H1 (cell line): ENCODE data around the gene AMN. TPM values are rescaled to one million over a fixed set of nuclear protein-coding genes. Genes with fewer than 3 reads are reported as not detected.

Source experiments
- CTCF ChIA-PET: fragments of 300-600 bp; sonication (Branson Sonifier 250); formaldehyde crosslinking; loops from one replicate; lab custom pipeline; 2021; ENCODE audit not compliant: partially characterized antibody; lab: Charles Lee
- POLR2A ChIA-PET: fragments of 300-600 bp; sonication (Branson Sonifier 250); formaldehyde crosslinking; loops from one replicate; lab custom pipeline; 2021; ENCODE audit warnings: inconsistent platforms; ENCODE audit not compliant: partially characterized antibody; lab: Charles Lee
- DNase-seq, 2 experiments: peaks; one replicate each; pipeline versions ENCODE4 v3.0.0 to v3.0.0-alpha.2; 2010 to 2022; ENCODE audit warnings: low spot score in 2 of 2, low read depth in 1 of 2, mixed read lengths in 1 of 2
- FAIRE-seq: peaks from 2 replicates; lab custom pipeline; 2011; peaks lifted over from hg19 to GRCh38; lab: Jason Lieb, UNC
- H2AFZ ChIP-seq: 2 replicates; pipeline ENCODE4 v1.8.1; 2012; ENCODE audit warnings: low read length, inconsistent platforms
- H2AK5ac ChIP-seq: 2 replicates; pipeline ENCODE4 v1.6.1; 2013; ENCODE audit warnings: low read depth, low read length
- H2BK120ac ChIP-seq: replicated peaks from 2 replicates; pipeline ENCODE3; 2013; ENCODE audit warnings: low read depth, low read length, inconsistent platforms
- H2BK12ac ChIP-seq: 2 replicates; pipeline ENCODE4 v1.6.1; 2013; ENCODE audit warnings: low read depth, low read length
- H2BK15ac ChIP-seq: 2 replicates; pipeline ENCODE4 v1.6.1; 2013; ENCODE audit warnings: low read length
- H2BK20ac ChIP-seq: 2 replicates; pipeline ENCODE4 v1.6.1; 2013; ENCODE audit warnings: low read length
- H2BK5ac ChIP-seq: 2 replicates; pipeline ENCODE4 v1.6.1; 2013; ENCODE audit warnings: low read depth, low read length
- H3K14ac ChIP-seq: 2 replicates; pipeline ENCODE4 v1.6.1; 2013; ENCODE audit warnings: inconsistent platforms; ENCODE audit not compliant: insufficient read length
- H3K18ac ChIP-seq: 2 replicates; pipeline ENCODE4 v1.6.1; 2013; ENCODE audit warnings: low read length; ENCODE audit errors: extremely low read depth
- H3K23ac ChIP-seq: 2 replicates; pipeline ENCODE4 v1.6.1; 2013; ENCODE audit warnings: inconsistent platforms; ENCODE audit not compliant: insufficient read length
- H3K23me2 ChIP-seq: 2 replicates; pipeline ENCODE4 v1.6.1; 2013; ENCODE audit warnings: low read depth, low read length
- H3K27ac ChIP-seq: 2 replicates; pipeline ENCODE4 v1.6.1; 2011; ENCODE audit warnings: low read depth, low read length, inconsistent platforms
- H3K27me3 ChIP-seq, 4 experiments: replicated peaks in 1 of 4; 1 replicate in 1 of 4; 2 replicates in 3 of 4; pipeline versions ENCODE4 v1.6.1 to v1.8.1; 2011 to 2013; ENCODE audit warnings: low read length in 3 of 4, mild to moderate bottlenecking in 3 of 4, inconsistent platforms in 2 of 4, mixed read lengths in 2 of 4, moderate library complexity in 1 of 4; ENCODE audit not compliant: control insufficient read depth in 3 of 4, insufficient read depth in 3 of 4; ENCODE audit errors: extremely low read depth in 1 of 4
- H3K36me3 ChIP-seq, 4 experiments: 2 replicates each; pipeline versions ENCODE4 v1.6.1 to v1.8.1; 2011 to 2013; ENCODE audit warnings: mild to moderate bottlenecking in 4 of 4, low read length in 3 of 4, moderate library complexity in 2 of 4, control low read depth in 1 of 4, inconsistent platforms in 1 of 4; ENCODE audit not compliant: insufficient read depth in 4 of 4, control insufficient read depth in 2 of 4
- H3K4ac ChIP-seq: replicated peaks from 2 replicates; pipeline ENCODE3; 2013; ENCODE audit warnings: low read length, low read depth, mixed read lengths, inconsistent platforms; ENCODE audit not compliant: insufficient read length
- H3K4me1 ChIP-seq, 4 experiments: replicated peaks in 1 of 4; 1 replicate in 1 of 4; 2 replicates in 3 of 4; pipeline versions ENCODE4 v1.6.1 to v1.8.1; 2011 to 2013; ENCODE audit warnings: low read length in 3 of 4, inconsistent platforms in 2 of 4, mixed read lengths in 1 of 4; ENCODE audit not compliant: insufficient read depth in 4 of 4, control insufficient read depth in 3 of 4
- H3K4me2 ChIP-seq, 2 experiments: 2 replicates each; pipeline versions ENCODE4 v1.6.1 to v1.8.1; 2011 to 2013; ENCODE audit warnings: low read depth in 2 of 2, low read length in 2 of 2, control low read depth in 1 of 2, inconsistent platforms in 1 of 2, mild to moderate bottlenecking in 1 of 2; ENCODE audit not compliant: insufficient read depth in 1 of 2
- H3K4me3 ChIP-seq, 4 experiments: fragments of 200-600, 300-600 bp in 1 of 4; sonication (generic), shearing (Covaris generic), sonication (Bioruptor Twin) in 1 of 4; 2 replicates each; pipeline versions ENCODE4 v1.5.1 to v1.8.1; 2011 to 2016; ENCODE audit warnings: low read length in 4 of 4, low read depth in 3 of 4, control low read depth in 2 of 4, inconsistent platforms in 2 of 4, mild to moderate bottlenecking in 2 of 4, mixed read lengths in 1 of 4, moderate library complexity in 1 of 4; ENCODE audit not compliant: insufficient read depth in 2 of 4; ENCODE audit errors: extremely low read depth in 1 of 4
- H3K56ac ChIP-seq: replicated peaks from 2 replicates; pipeline ENCODE3; 2013; ENCODE audit warnings: low read depth, mild to moderate bottlenecking, mixed read lengths, low read length, inconsistent platforms; ENCODE audit not compliant: insufficient read length
- H3K79me1 ChIP-seq: 2 replicates; pipeline ENCODE4 v1.6.1; 2013; ENCODE audit warnings: low read depth, low read length, control low read depth
- H3K79me2 ChIP-seq, 2 experiments: 2 replicates each; pipeline versions ENCODE4 v1.6.1 to v1.8.1; 2012 to 2013; ENCODE audit warnings: low read length in 2 of 2, mild to moderate bottlenecking in 2 of 2, inconsistent platforms in 1 of 2; ENCODE audit not compliant: insufficient read depth in 2 of 2, control insufficient read depth in 1 of 2
- H3K9ac ChIP-seq, 4 experiments: replicated peaks in 1 of 4; 1 replicate in 1 of 4; 2 replicates in 3 of 4; pipeline versions ENCODE4 v1.6.1 to v1.8.1; 2011 to 2013; ENCODE audit warnings: low read depth in 3 of 4, low read length in 3 of 4, control low read depth in 2 of 4, mild to moderate bottlenecking in 2 of 4, moderate library complexity in 2 of 4, inconsistent platforms in 1 of 4; ENCODE audit errors: extremely low read depth in 1 of 4
- H3K9me3 ChIP-seq, 2 experiments: 2 replicates each; pipeline versions ENCODE4 v1.6.1 to v1.8.1; 2012 to 2013; ENCODE audit warnings: mild to moderate bottlenecking in 2 of 2, moderate library complexity in 2 of 2, control low read depth in 1 of 2, inconsistent platforms in 1 of 2, low read depth in 1 of 2, low read length in 1 of 2, mixed read lengths in 1 of 2; ENCODE audit not compliant: insufficient read depth in 2 of 2
- H4K20me1 ChIP-seq, 2 experiments: replicated peaks in 1 of 2; 2 replicates each; pipeline versions ENCODE3 to v1.8.1; 2011 to 2013; ENCODE audit warnings: inconsistent platforms in 2 of 2, low read length in 2 of 2, mild to moderate bottlenecking in 1 of 2; ENCODE audit not compliant: insufficient read depth in 2 of 2, control insufficient read depth in 1 of 2
- H4K5ac ChIP-seq: 2 replicates; pipeline ENCODE4 v1.6.1; 2013; ENCODE audit warnings: low read length, low read depth, mixed read lengths, inconsistent platforms; ENCODE audit not compliant: insufficient read length
- H4K8ac ChIP-seq: 2 replicates; pipeline ENCODE4 v1.8.0; 2013; ENCODE audit warnings: mild to moderate bottlenecking, moderate library complexity, low read length, inconsistent platforms; ENCODE audit not compliant: insufficient read depth; ENCODE audit errors: extremely low read depth
- H4K91ac ChIP-seq: replicated peaks from 2 replicates; pipeline ENCODE3; 2013; ENCODE audit warnings: low read length, mixed read lengths, inconsistent platforms; ENCODE audit not compliant: insufficient read length
- BCL11A ChIP-seq, 2 experiments: IDR thresholded peaks; one replicate each; pipeline ENCODE4 v1.6.1; 2011; ENCODE audit warnings: low read depth in 2 of 2, low read length in 2 of 2, mild to moderate bottlenecking in 2 of 2
- GABPA ChIP-seq: IDR thresholded peaks from 2 replicates; pipeline ENCODE4 v1.6.1; 2011; ENCODE audit warnings: mild to moderate bottlenecking, low read length, moderate library complexity, borderline replicate concordance; ENCODE audit not compliant: insufficient read depth
- HDAC2 ChIP-seq, 2 experiments: fragments of 300-600 bp in 1 of 2; sonication (generic) in 1 of 2; IDR thresholded peaks; 2 replicates each; pipeline ENCODE4 v1.6.1; 2011 to 2012; ENCODE audit warnings: low read depth in 2 of 2, low read length in 2 of 2, mild to moderate bottlenecking in 2 of 2, moderate library complexity in 2 of 2, borderline replicate concordance in 1 of 2, inconsistent platforms in 1 of 2
- JUN ChIP-seq: IDR thresholded peaks from 2 replicates; pipeline ENCODE4 v1.6.1; 2011; ENCODE audit warnings: low read depth, mild to moderate bottlenecking, improper control_type of control experiment, low read length
- KDM1A ChIP-seq: fragments of 200-600, 300-600 bp; sonication (generic); IDR thresholded peaks from 2 replicates; pipeline ENCODE4 v1.7.1; 2016; ENCODE audit warnings: mild to moderate bottlenecking, low read length, borderline replicate concordance
- RAD21 ChIP-seq, 2 experiments: IDR thresholded peaks in 1 of 2; conservative IDR thresholded peaks in 1 of 2; 2 replicates each; pipeline ENCODE4 v1.6.1; 2011; ENCODE audit warnings: low read depth in 2 of 2, low read length in 2 of 2, improper control_type of control experiment in 1 of 2, inconsistent platforms in 1 of 2, mild to moderate bottlenecking in 1 of 2, moderate library complexity in 1 of 2
- SIRT6 ChIP-seq: IDR thresholded peaks from one replicate; pipeline ENCODE4 v1.7.1; 2012; ENCODE audit warnings: low read length, inconsistent platforms
- SP2 ChIP-seq: IDR thresholded peaks from 2 replicates; pipeline ENCODE4 v1.6.1; 2012; ENCODE audit warnings: mild to moderate bottlenecking, low read length, inconsistent platforms
- SRF ChIP-seq: IDR thresholded peaks from 2 replicates; pipeline ENCODE4 v1.6.1; 2011; ENCODE audit warnings: mild to moderate bottlenecking, low read depth, low read length, moderate library complexity
- SUZ12 ChIP-seq: fragments of 200-600 bp; sonication (generic); IDR thresholded peaks from 2 replicates; pipeline ENCODE4 v1.6.1; 2012; ENCODE audit warnings: mild to moderate bottlenecking, inconsistent platforms, low read length, moderate library complexity, mixed read lengths
- TAF7 ChIP-seq: optimal IDR thresholded peaks from 2 replicates; pipeline ENCODE3; 2011; ENCODE audit warnings: low read depth, mild to moderate bottlenecking, inconsistent platforms, low read length, moderate library complexity, borderline replicate concordance
- TEAD4 ChIP-seq: IDR thresholded peaks from 2 replicates; pipeline ENCODE4 v1.6.1; 2012; ENCODE audit warnings: low read depth, low read length, inconsistent platforms, mixed read lengths
- WGBS, 2 experiments: shearing (Covaris generic) in 1 of 2; methylation state at CpG; one replicate each; pipeline versions ENCODE4 v1.1.6 to v1.1.7; 2013 to 2015; ENCODE audit warnings: low lambda C conversion rate in 2 of 2, mixed read lengths in 2 of 2, inconsistent platforms in 1 of 2, low coverage in 1 of 2, missing lambda C conversion rate in 1 of 2; ENCODE audit not compliant: insufficient replicate concordance in 2 of 2, insufficient coverage in 1 of 2, insufficient read length in 1 of 2; ENCODE audit errors: extremely low coverage in 1 of 2, missing lambda C conversion rate in 1 of 2; 5-methylcytosine and 5-hydroxymethylcytosine counted together
- polyA plus RNA-seq, 7 experiments: library from polyadenylated mRNA; depleted of rRNA in 3 of 7; stranded (reverse) in 5 of 7; unstranded in 2 of 7; fragments of >200 nt in 5 of 7; fragments of 200-250 nt in 2 of 7; gene quantifications; 1 replicate in 5 of 7; 2 replicates in 1 of 7; 4 replicates in 1 of 7; pipeline versions ENCODE4 v1.2.1 to v1.2.3, GENCODE V29; 2011 to 2013; ENCODE audit warnings: missing spikeins in 2 of 7, mixed read lengths in 2 of 7
- total RNA-seq: library from RNA; stranded (reverse); fragmentation: NEBNext Ultra II Directional; extraction: Animal tissue kit (Norgen Biotek cat#: 25700); gene quantifications from 2 replicates; pipeline ENCODE4 v1.2.1, GENCODE V29; 2021
- TF ChIP-seq, protein P1 (sequence below): IDR thresholded peaks from 2 replicates; pipeline ENCODE4 v1.6.1; 2012; ENCODE audit warnings: inconsistent platforms

AMN gene
- total and polyA plus RNA-seq, 2 of the 8 experiments (the other 6 are each of a cell fraction or from before 2014, with no cell fraction given), result 0.77 to 1.5 TPM

- DNase-seq (no peak), FAIRE-seq (no peak)
- H3K9me3 ChIP-seq, result no peaks in the 10 kb centered on the region
- no peak overlapping the region for H4K91ac ChIP-seq
- H2BK15ac ChIP-seq, result no peak overlapping the region
- no peak overlapping the region for H2AFZ ChIP-seq
- no peaks in the 10 kb centered on the region for H3K79me1 ChIP-seq
- no peak overlapping the region for H2BK12ac ChIP-seq
- no peak overlapping the region for H3K14ac ChIP-seq
- no peak overlapping the region for H3K27ac ChIP-seq
- no peak overlapping the region for H3K4ac ChIP-seq
- H4K5ac ChIP-seq, result no peak overlapping the region
- ChIA-PET CTCF (interaction anchor here (1.0 kb wide), 1 partner anchor 13 kb away, joined by 3 read pairs; no protein-coding TSS in a partner anchor), POLR2A (no interaction called here)
- no peaks in the 10 kb centered on the region for H4K20me1 ChIP-seq
- H3K36me3 ChIP-seq, result peaks cover 0 to 12% (median 5%) of the 10 kb centered on the region in 4 experiments; a peak in 5 of 8 replicates
- H3K9ac ChIP-seq, result no peak overlapping the region
- no peaks in the 10 kb centered on the region; the same call in 1 of the 2 replicates for H3K23me2 ChIP-seq
- H4K8ac ChIP-seq, result no peak overlapping the region
- H3K23ac ChIP-seq, result no peak overlapping the region
- no peak overlapping the region for H3K4me3 ChIP-seq
- 97% methylated on average over 2 of the region's 2 CpGs; no CpG with 5 or more reads in 1 of the 2 experiments for WGBS, 2 experiments
- peaks cover 0 to 2% (median 0%) of the 10 kb centered on the region in 4 experiments; a peak in 3 of 7 replicates for H3K4me1 ChIP-seq
- H2BK120ac ChIP-seq, result no peak overlapping the region
- no peaks in the 10 kb centered on the region for H3K27me3 ChIP-seq
- H3K56ac ChIP-seq, result no peak overlapping the region
- no peak overlapping the region for H2BK5ac ChIP-seq
- no peak overlapping the region for H2BK20ac ChIP-seq
- no peaks in the 10 kb centered on the region for H3K79me2 ChIP-seq
- no peak overlapping the region for H3K4me2 ChIP-seq
- no peak overlapping the region for H3K18ac ChIP-seq
- no peak overlapping the region for H2AK5ac ChIP-seq
- TF ChIP-seq HDAC2 (IDR thresholded peaks at IDR 0.05; ENCODE audit: borderline replicate concordance in 1 of 2, low read depth in 2 of 2, low read length in 2 of 2) (no peak), SP2 (no peak), TEAD4 (no peak), JUN (no peak), BCL11A (IDR thresholded peaks at IDR 0.05; ENCODE audit: low read depth in 2 of 2, low read length in 2 of 2) (no peak), TAF7 (no peak), SIRT6 (no peak), SUZ12 (no peak), GABPA (no peak), SRF (no peak), KDM1A (no peak), RAD21 (IDR thresholded peaks at IDR 0.05 in 1 of 2, conservative IDR thresholded peaks at IDR 0.05 in 1 of 2; ENCODE audit: low read depth in 2 of 2, low read length in 2 of 2) (no peak)
- TF ChIP-seq, protein P1, sequence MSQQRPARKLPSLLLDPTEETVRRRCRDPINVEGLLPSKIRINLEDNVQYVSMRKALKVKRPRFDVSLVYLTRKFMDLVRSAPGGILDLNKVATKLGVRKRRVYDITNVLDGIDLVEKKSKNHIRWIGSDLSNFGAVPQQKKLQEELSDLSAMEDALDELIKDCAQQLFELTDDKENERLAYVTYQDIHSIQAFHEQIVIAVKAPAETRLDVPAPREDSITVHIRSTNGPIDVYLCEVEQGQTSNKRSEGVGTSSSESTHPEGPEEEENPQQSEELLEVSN, result no peak
Observed at GRCh38 chr14:102875652-102876051, 46.8 kb upstream of the AMN start.
